Omental fat pad (tissue), 4 donors: Measurements from ENCODE around the gene KCNJ11. TPM values are rescaled to one million over a fixed set of nuclear protein-coding genes. Genes with fewer than 3 reads are reported as not detected.

Experiments used
- ATAC-seq: fragments of 150-250 bp; one replicate; pipeline ENCODE4 v1.9.1; 2016; ENCODE audit warnings: mild to moderate bottlenecking, moderate library complexity; ENCODE audit not compliant: low FRiP score
- DNase-seq: peaks from one replicate; pipeline ENCODE4 v3.0.0-alpha.2; 2019; ENCODE audit warnings: low spot score
- total RNA-seq, 4 donors: library from RNA; depleted of rRNA; stranded (reverse); fragments of >200 nt; gene quantifications; one replicate each; pipeline ENCODE4 v1.1.0, GENCODE V29; 2016
- TF ChIP-seq, protein P1 (sequence below), 3 donors: fragments of 450-650 bp; IDR thresholded peaks; one replicate each; pipeline ENCODE4 v1.5.1; 2016 to 2017; ENCODE audit warnings: antibody characterized with exemption in 3 of 3, mild to moderate bottlenecking in 3 of 3, moderate library complexity in 2 of 3

KCNJ11 gene
- total RNA-seq, 4 donors from 2014 or later, result 0.37 to 6.1 (median 2.5) TPM

GRCh38 chr11:17397311-17398002 is 9.0 kb upstream of the KCNJ11 start:
- DNase-seq, result no peak
- no peak for ATAC-seq
- TF ChIP-seq, protein P1, sequence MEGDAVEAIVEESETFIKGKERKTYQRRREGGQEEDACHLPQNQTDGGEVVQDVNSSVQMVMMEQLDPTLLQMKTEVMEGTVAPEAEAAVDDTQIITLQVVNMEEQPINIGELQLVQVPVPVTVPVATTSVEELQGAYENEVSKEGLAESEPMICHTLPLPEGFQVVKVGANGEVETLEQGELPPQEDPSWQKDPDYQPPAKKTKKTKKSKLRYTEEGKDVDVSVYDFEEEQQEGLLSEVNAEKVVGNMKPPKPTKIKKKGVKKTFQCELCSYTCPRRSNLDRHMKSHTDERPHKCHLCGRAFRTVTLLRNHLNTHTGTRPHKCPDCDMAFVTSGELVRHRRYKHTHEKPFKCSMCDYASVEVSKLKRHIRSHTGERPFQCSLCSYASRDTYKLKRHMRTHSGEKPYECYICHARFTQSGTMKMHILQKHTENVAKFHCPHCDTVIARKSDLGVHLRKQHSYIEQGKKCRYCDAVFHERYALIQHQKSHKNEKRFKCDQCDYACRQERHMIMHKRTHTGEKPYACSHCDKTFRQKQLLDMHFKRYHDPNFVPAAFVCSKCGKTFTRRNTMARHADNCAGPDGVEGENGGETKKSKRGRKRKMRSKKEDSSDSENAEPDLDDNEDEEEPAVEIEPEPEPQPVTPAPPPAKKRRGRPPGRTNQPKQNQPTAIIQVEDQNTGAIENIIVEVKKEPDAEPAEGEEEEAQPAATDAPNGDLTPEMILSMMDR (IDR thresholded peaks at IDR 0.05), result no peak

DNA sequence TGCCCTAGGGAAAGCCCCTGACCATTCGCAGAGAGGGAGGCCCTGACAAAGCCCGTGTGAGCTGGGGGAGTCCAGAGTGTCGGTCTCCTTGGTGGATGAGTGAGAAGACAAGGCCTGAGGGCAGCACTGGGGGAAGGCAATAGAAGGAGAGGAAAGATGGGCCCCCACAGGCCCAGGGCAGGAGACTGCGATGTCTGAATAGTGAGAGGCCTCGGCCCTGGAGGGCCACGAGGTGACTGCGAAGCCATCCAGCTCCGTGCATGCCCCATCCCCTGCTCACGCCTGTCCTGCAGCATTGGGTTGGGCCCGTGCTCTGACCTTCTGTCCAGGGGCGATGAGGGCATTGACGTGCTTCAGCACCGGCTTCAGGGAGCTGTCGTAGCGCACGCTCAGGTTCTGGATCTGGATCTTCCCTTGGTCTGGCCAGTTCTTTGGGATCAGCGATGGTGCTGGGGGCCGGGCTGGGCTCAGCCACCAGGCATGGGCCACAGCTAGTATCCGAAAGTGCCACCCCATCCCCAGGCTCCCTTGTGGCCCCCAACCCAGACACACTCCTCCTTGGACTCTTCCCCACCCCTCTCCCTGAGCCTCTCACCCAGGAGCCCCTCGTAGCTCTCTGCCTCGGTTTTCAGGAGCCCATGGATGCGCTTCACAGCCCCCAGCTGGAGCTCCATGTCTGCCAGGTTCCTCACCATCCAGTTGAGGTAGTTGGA is 8.3 kb upstream of the KCNJ11 start:
- TF ChIP-seq, protein P1 (IDR thresholded peaks at IDR 0.05), result no peak
- ATAC-seq, result no peak
- DNase-seq, result no peak

GRCh38 chr11:17395978-17396377 is 7.5 kb upstream of the KCNJ11 start:
- ATAC-seq, result no peak
- TF ChIP-seq, protein P1 (IDR thresholded peaks at IDR 0.05), result no peak
- DNase-seq, result no peak

DNA sequence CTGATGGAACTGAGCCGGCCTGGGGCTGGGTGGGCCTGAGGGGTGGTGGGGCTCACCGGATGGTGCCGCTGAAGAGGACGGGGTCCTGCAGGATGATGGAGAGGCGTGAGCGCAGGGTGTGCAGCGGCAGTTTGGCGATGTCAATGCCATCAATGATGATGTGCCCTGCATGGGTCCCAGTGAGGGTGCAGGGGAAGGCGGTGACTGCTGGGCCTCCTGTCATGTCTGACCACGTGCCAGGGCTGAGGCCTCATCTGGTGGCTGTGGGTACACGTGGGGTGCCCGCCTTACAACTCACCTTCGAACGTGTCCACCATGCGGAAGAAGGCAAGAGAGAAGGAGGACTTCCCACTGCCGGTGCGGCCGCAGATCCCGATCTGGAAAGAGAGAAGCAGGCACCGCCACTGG is 7.1 kb upstream of the KCNJ11 start:
- ATAC-seq, result no peak
- TF ChIP-seq, protein P1 (IDR thresholded peaks at IDR 0.05), result no peak
- no peak for DNase-seq

DNA sequence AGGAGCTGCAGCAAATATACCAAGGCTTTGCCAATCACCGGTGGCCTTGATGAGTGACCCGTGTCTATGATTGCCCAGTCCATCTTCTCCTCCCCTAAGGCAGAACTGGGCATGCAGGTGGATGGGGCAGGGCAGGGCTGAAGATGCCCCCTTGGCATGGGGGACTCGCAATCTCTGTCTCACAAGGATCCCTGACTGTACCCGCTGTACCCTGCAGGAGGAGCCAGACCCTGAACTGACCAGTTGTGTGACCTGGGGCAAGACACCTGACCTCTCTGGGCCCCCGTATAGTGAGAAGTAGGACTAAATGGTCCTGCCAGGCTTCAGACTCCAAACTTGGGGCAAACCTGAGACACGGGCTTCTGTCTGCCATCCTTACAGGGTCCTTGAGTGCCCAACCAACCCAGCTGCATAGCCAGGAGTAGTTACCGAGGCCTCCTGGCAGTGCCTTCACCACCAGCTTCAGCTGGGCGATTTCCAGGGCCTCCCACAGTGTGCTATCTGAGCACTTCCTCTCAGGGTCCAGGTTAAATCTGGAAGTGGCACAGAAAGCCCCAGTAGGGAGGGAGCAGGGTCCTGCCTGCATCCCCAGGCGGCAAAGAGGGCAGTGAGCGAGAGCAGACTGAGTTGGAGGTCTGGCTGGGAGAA is 6.4 kb upstream of the KCNJ11 start:
- TF ChIP-seq, protein P1 (IDR thresholded peaks at IDR 0.05), result no peak
- ATAC-seq (no peak), DNase-seq (no peak)

DNA sequence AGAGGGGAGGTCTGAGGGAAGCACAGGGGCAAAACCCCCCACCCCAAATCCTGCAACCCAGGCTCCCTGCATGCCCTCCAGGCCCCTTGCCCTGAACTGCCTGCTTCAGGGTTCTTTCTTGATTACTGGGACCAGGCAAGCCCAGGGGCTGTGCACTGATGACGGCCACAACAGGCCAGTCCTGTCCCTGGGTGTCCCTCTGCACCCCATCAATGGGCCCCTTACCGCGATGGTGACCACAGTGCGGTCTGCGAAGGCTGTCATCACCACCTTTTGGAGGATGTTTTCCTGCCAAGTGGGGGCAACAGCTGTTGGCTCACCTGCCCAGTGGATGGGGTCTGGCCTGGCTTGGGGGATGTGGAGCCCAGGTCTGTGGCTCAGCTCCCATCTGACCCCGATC is 5.0 kb upstream of the KCNJ11 start:
- ATAC-seq (no peak), DNase-seq (no peak)
- TF ChIP-seq, protein P1 (IDR thresholded peaks at IDR 0.05), result no peak
